Esophagus muscularis mucosa (tissue), 3 donors: ENCODE measurements around the gene LRR1.

ENCODE experiments used
- CTCF ChIP-seq, 3 experiments: fragments of 200-600 bp in 2 of 3; fragments of 450-650 bp in 1 of 3; sonication (generic) in 2 of 3; IDR thresholded peaks; one replicate each; pipeline ENCODE4 v1.5.1; 2017 to 2019; ENCODE audit warnings: antibody characterized with exemption in 3 of 3, mild to moderate bottlenecking in 2 of 3, moderate library complexity in 1 of 3
- POLR2A ChIP-seq: fragments of 450-650 bp; IDR thresholded peaks from one replicate; pipeline ENCODE4 v1.6.1; 2017; ENCODE audit warnings: antibody characterized with exemption, moderate library complexity, mild to moderate bottlenecking, low read depth
- POLR2AphosphoS5 ChIP-seq, 2 donors: sonication (generic); formaldehyde crosslinking; IDR thresholded peaks; one replicate each; pipeline ENCODE4 v1.6.1; 2017; ENCODE audit warnings: antibody characterized with exemption in 2 of 2

GRCh38 chr14:49582113-49582977 is 16.4 kb upstream of the LRR1 start:
- no peak for TF ChIP-seq CTCF (IDR thresholded peaks at IDR 0.05)
- no peak for TF ChIP-seq POLR2AphosphoS5 (IDR thresholded peaks at IDR 0.05)
- TF ChIP-seq POLR2A = no peak
